Measurements from ENCODE around the gene CCL2.

The CCL2 gene

GRCh38 chr17:34291721-34292348 lies 36.8 kb downstream of the CCL2 start:
- ATAC-seq (replicated peaks; ENCODE audit: extremely low read depth, poor library complexity, severe bottlenecking) = no peak
- H3K36me3 Mint-ChIP-seq (ENCODE audit: insufficient read depth) = no peaks in the 10 kb centered on the region
- no peak for DNase-seq (ENCODE audit: low spot score in 2 of 2)
- no peak overlapping the region for H3K4me3 Mint-ChIP-seq
- H3K27ac Mint-ChIP-seq (ENCODE audit: low read depth) = no peak overlapping the region
- H3K27me3 Mint-ChIP-seq = peaks cover 43% of the 10 kb centered on the region
- H3K9me3 Mint-ChIP-seq = no peaks in the 10 kb centered on the region
- H3K4me1 Mint-ChIP-seq = no peaks in the 10 kb centered on the region

GRCh38 chr17:34299027-34299426 lies 43.9 kb downstream of the CCL2 start:
- H3K36me3 Mint-ChIP-seq (ENCODE audit: insufficient read depth) = no peaks in the 10 kb centered on the region
- H3K27me3 Mint-ChIP-seq = peaks cover 38% of the 10 kb centered on the region
- H3K27ac Mint-ChIP-seq (ENCODE audit: low read depth) = no peak overlapping the region
- no peaks in the 10 kb centered on the region for H3K4me1 Mint-ChIP-seq
- H3K9me3 Mint-ChIP-seq = no peaks in the 10 kb centered on the region
- DNase-seq (ENCODE audit: low spot score in 2 of 2) = no peak
- no peak overlapping the region for H3K4me3 Mint-ChIP-seq
- no peak for ATAC-seq (replicated peaks; ENCODE audit: extremely low read depth, poor library complexity, severe bottlenecking)

- no peak for ATAC-seq (replicated peaks; ENCODE audit: extremely low read depth, poor library complexity, severe bottlenecking)
- no peak overlapping the region for H3K27ac Mint-ChIP-seq (ENCODE audit: low read depth)
Observed at GRCh38 chr17:34299956-34300577, 45.0 kb downstream of the CCL2 start.

DNA sequence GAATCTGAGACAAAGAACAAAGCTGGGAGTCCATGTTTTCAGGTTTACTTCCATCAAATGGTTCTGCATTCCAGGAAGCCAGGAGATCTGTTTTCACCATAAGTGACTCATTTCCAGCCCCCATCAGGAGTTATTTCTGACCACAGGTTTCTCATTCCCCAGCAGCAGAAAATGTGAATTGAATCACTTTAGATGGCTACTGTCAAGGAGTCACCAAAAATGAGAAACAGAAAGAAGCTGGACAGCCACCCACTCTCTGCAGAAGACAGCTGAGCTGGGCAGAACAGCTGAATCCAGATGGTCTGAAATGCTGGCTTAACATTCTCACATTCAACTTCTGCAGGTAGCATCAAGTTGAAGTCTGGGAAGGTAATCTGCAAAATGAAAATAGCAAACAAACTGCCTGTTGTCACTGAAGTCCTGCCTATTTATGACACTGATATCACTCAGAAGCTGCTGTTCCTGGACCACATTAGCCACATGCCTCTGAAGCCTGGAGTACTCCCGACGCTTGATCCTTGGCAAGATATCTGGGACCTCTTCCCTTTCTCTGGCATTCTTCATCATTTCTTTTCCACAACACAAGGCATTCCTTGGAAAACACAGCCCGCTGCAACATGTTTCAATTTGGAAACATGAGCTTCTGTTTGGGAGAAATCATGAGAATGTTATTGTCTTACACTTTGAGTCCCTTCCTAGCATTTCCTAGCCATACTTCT lies 45.7 kb downstream of the CCL2 start:
- no peak for ATAC-seq (replicated peaks; ENCODE audit: extremely low read depth, poor library complexity, severe bottlenecking)
- Mint-ChIP-seq H3K27me3 (peaks cover 38% of the 10 kb centered on the region), H3K27ac (ENCODE audit: low read depth) (no peak overlapping the region), H3K4me3 (no peak overlapping the region), H3K4me1 (no peaks in the 10 kb centered on the region), H3K36me3 (ENCODE audit: insufficient read depth) (no peaks in the 10 kb centered on the region), H3K9me3 (no peaks in the 10 kb centered on the region)
- no peak for DNase-seq (ENCODE audit: low spot score in 2 of 2)

More at GRCh38 chr17:34299956-34300577, 45.0 kb downstream of the CCL2 start:
- Mint-ChIP-seq H3K9me3 (no peaks in the 10 kb centered on the region), H3K36me3 (ENCODE audit: insufficient read depth) (no peaks in the 10 kb centered on the region), H3K4me1 (no peaks in the 10 kb centered on the region), H3K27me3 (peaks cover 38% of the 10 kb centered on the region), H3K4me3 (no peak overlapping the region)
- no peak for DNase-seq (ENCODE audit: low spot score in 2 of 2)

DNA sequence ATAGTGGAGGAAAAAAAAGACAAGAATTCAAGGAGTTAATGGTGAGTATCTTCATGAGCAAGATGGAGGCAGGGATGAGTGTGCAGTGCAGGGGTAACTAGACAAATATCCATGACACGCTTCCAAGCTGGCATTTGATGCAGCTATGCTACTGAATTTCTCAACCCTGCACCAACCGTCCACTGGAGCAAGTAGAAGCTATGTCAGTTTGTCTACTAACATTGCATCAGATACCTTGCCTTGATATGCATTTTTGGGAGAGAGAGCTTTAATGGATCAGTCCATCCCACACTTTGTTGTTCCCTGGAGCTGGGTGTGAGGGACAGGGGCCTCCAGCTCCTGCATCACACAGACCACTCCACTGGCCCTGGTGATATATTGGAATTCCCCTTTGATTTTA lies 46.9 kb downstream of the CCL2 start:
- Mint-ChIP-seq H3K27ac (ENCODE audit: low read depth) (no peak overlapping the region), H3K27me3 (peaks cover 47% of the 10 kb centered on the region), H3K4me1 (no peaks in the 10 kb centered on the region), H3K4me3 (no peak overlapping the region), H3K36me3 (ENCODE audit: insufficient read depth) (no peaks in the 10 kb centered on the region), H3K9me3 (no peaks in the 10 kb centered on the region)
- no peak for DNase-seq (ENCODE audit: low spot score in 2 of 2)
- ATAC-seq (replicated peaks; ENCODE audit: extremely low read depth, poor library complexity, severe bottlenecking) = no peak

GRCh38 chr17:34302636-34303035 lies 47.6 kb downstream of the CCL2 start:
- peaks cover 53% of the 10 kb centered on the region for H3K27me3 Mint-ChIP-seq
- H3K27ac Mint-ChIP-seq (ENCODE audit: low read depth) = no peak overlapping the region
- H3K4me1 Mint-ChIP-seq = no peaks in the 10 kb centered on the region

DNA sequence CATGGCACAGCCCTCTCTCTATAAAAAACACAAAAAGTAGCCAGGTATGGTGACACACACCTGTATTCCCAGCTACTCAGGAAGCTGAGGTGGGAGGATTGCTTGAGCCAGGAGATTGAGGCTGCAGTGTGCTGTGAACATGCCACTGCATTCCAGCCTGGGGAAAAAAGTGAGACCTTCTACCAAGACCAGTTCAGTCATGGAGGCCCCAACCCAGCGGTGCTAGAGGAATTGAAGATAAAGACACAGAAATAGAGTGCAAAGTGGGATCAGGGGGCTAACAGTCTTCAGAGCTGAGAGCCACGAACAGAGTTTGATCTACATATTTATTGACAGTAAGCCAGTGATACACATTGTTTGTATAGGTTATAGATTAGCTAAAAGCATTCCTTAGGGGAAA lies 48.5 kb downstream of the CCL2 start:
- ATAC-seq (replicated peaks; ENCODE audit: extremely low read depth, poor library complexity, severe bottlenecking) = no peak
- H3K9me3 Mint-ChIP-seq = no peaks in the 10 kb centered on the region
- no peaks in the 10 kb centered on the region for H3K36me3 Mint-ChIP-seq (ENCODE audit: insufficient read depth)

More at GRCh38 chr17:34302636-34303035, 47.6 kb downstream of the CCL2 start:
- Mint-ChIP-seq H3K36me3 (ENCODE audit: insufficient read depth) (no peaks in the 10 kb centered on the region), H3K4me3 (no peak overlapping the region), H3K9me3 (no peaks in the 10 kb centered on the region)
- ATAC-seq (replicated peaks; ENCODE audit: extremely low read depth, poor library complexity, severe bottlenecking) = no peak
- no peak for DNase-seq (ENCODE audit: low spot score in 2 of 2)

DNA sequence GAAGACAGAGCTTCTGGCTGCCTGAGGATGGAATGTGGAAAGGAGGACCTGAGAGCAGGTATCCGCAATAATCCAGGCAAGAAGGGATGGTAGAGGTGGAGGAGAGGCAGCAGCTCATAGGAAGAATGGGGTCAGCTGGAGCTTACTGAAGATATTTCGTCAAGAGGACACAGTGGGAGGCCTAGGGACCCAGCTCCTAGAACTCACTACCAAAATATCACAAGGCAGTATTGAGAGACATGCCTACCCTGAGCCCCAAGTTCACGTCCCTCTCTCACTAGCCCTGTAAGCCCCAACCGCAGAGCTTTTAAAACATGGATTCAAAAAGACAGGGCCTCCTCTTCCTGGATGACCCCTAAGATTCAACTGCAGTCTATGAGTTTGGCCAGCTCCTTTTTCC lies 50.0 kb downstream of the CCL2 start:
- peaks cover 48% of the 10 kb centered on the region for H3K27me3 Mint-ChIP-seq
- no peaks in the 10 kb centered on the region for H3K9me3 Mint-ChIP-seq

More for the DNA sequence above, 48.5 kb downstream of the CCL2 start:
- Mint-ChIP-seq H3K4me1 (no peaks in the 10 kb centered on the region), H3K4me3 (no peak overlapping the region), H3K27me3 (peaks cover 51% of the 10 kb centered on the region), H3K27ac (ENCODE audit: low read depth) (no peak overlapping the region)
- no peak for DNase-seq (ENCODE audit: low spot score in 2 of 2)

DNA sequence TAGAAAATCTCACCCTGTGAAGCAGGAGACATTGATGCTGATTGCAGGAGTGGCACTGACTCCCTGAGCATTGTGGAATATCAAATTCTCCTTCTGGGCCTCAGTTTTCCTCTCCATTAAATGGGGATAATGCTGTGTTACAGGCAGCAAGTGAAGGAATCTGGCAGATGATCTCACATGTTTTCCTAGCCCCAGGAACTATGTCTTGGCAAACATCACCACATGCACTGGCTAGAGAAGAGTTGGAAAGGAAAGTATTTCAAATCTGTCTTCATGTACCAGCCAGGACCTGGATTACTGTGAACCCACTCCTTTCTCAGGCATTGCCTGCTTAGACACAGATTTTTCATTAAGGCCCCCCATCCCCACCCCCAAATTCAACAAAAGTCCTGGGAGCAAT lies 50.5 kb downstream of the CCL2 start:
- Mint-ChIP-seq H3K4me3 (no peak overlapping the region), H3K9me3 (no peaks in the 10 kb centered on the region), H3K36me3 (ENCODE audit: insufficient read depth) (no peaks in the 10 kb centered on the region), H3K27ac (ENCODE audit: low read depth) (no peak overlapping the region), H3K4me1 (no peaks in the 10 kb centered on the region), H3K27me3 (peaks cover 46% of the 10 kb centered on the region)
- no peak for ATAC-seq (replicated peaks; ENCODE audit: extremely low read depth, poor library complexity, severe bottlenecking)
- no peak for DNase-seq (ENCODE audit: low spot score in 2 of 2)

More for the DNA sequence above, 50.0 kb downstream of the CCL2 start:
- Mint-ChIP-seq H3K4me1 (no peaks in the 10 kb centered on the region), H3K27ac (ENCODE audit: low read depth) (no peak overlapping the region), H3K4me3 (no peak overlapping the region), H3K36me3 (ENCODE audit: insufficient read depth) (no peaks in the 10 kb centered on the region)
- ATAC-seq (replicated peaks; ENCODE audit: extremely low read depth, poor library complexity, severe bottlenecking) = no peak
- no peak for DNase-seq (ENCODE audit: low spot score in 2 of 2)

DNA sequence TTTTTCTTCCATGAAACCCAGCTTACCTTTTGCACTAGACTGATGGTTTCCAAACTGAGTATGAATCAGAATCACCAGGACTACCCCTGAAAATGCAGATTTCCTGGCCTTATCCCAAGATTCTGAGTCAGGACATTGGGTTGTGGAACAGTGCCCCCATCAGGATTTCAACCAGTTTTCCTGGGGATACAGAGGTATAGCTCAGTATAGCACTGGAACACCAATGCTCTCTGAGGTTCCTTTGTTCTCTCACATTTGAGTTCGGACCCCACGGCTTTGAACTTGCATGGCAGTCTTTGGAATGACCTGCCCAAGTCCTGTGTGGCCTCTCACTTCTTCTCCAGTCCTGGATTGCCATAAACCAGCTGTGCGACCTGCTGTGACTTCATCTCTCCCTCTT lies 51.4 kb downstream of the CCL2 start:
- H3K4me1 Mint-ChIP-seq = no peaks in the 10 kb centered on the region
- no peak overlapping the region for H3K27ac Mint-ChIP-seq (ENCODE audit: low read depth)
- H3K27me3 Mint-ChIP-seq = peaks cover 38% of the 10 kb centered on the region
- DNase-seq (ENCODE audit: low spot score in 2 of 2) = no peak
- no peak for ATAC-seq (replicated peaks; ENCODE audit: extremely low read depth, poor library complexity, severe bottlenecking)
- H3K36me3 Mint-ChIP-seq (ENCODE audit: insufficient read depth) = no peaks in the 10 kb centered on the region
- H3K4me3 Mint-ChIP-seq = no peak overlapping the region
- no peaks in the 10 kb centered on the region for H3K9me3 Mint-ChIP-seq

All from central memory CD8-positive, alpha-beta T cell (primary cell).